Endothelial cell (in vitro differentiated cells): ENCODE measurements around the gene ETS1. TPM values are rescaled to one million over a fixed set of nuclear protein-coding genes. Genes with fewer than 3 reads are reported as not detected.

Experiments used
- DNase-seq: peaks from one replicate; pipeline ENCODE4 v3.0.0; 2021; ENCODE audit warnings: low spot score
- H3K27ac Mint-ChIP-seq: one replicate; pipeline ENCODE4 v1.8.0; 2021; ENCODE audit warnings: mixed read lengths, inconsistent platforms; ENCODE audit not compliant: unreplicated experiment
- H3K27me3 Mint-ChIP-seq: one replicate; pipeline ENCODE4 v1.8.0; 2021; ENCODE audit warnings: mild to moderate bottlenecking, moderate library complexity, mixed read lengths, inconsistent platforms; ENCODE audit not compliant: unreplicated experiment
- H3K36me3 Mint-ChIP-seq: one replicate; pipeline ENCODE4 v1.8.0; 2021; ENCODE audit warnings: mild to moderate bottlenecking, low read depth, mixed read lengths, inconsistent platforms; ENCODE audit not compliant: unreplicated experiment
- H3K4me1 Mint-ChIP-seq: one replicate; pipeline ENCODE4 v1.8.0; 2021; ENCODE audit warnings: mild to moderate bottlenecking, mixed read lengths, inconsistent platforms; ENCODE audit not compliant: unreplicated experiment
- H3K4me3 Mint-ChIP-seq: one replicate; pipeline ENCODE4 v1.8.0; 2021; ENCODE audit warnings: mild to moderate bottlenecking, mixed read lengths, inconsistent platforms; ENCODE audit not compliant: unreplicated experiment
- H3K9me3 Mint-ChIP-seq: one replicate; pipeline ENCODE4 v1.8.0; 2021; ENCODE audit warnings: mixed read lengths, inconsistent platforms; ENCODE audit not compliant: unreplicated experiment
- total RNA-seq: library from RNA; stranded (reverse); fragmentation: NEBNext Ultra II Directional; extraction: Animal tissue kit (Norgen Biotek cat#: 25700); gene quantifications from one replicate; pipeline ENCODE4 v1.2.1, GENCODE V29; 2021; ENCODE audit not compliant: unreplicated experiment
- TF ChIP-seq, protein P1 (sequence below): fragments of 200-600 bp; sonication (generic); IDR thresholded peaks from one replicate; pipeline ENCODE4 v1.5.0; 2021; ENCODE audit warnings: antibody characterized with exemption; ENCODE audit not compliant: unreplicated experiment

The ETS1 gene
- total RNA-seq, 1 donor from 2014 or later, result 309 TPM

DNA sequence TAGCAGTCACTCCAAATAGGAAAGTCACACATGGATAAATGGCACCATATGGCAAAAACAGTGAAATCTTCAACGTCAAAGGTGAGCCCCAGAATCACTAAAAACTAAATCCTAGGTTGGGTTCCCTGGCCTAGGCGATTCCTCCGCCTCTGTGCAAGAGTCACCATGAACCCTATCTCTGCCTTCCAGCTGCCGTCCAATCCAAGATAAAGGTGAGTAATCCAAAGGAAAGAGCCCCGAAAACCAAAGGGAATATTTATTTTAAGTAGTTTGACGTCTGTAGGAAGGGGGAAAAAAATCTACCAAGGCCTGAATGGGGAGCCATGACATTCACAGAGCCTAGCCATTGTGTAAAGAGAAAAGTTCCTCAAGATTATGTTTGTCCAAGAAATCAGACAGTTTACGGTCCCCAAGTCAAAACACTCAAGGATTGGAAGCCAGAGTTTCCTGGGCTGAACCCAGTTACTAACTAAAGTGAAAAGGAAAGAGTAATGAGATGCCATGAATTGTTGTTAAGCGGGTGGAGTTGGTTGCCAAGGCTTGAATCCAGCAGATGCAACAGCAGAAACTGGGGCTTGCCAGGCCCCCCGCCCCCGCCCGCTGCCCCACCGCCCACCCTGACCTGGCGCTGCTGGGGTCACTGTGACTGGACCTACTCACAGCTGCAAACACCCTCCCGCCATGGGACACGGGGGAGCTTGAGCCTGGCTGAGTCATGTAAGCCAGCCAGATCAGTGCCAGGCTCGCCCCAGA is 39.7 kb upstream of the ETS1 start:
- Mint-ChIP-seq H3K27me3 (no peaks in the 10 kb centered on the region), H3K4me3 (no peak overlapping the region), H3K4me1 (peaks cover 74% of the 10 kb centered on the region), H3K9me3 (no peaks in the 10 kb centered on the region), H3K36me3 (peaks cover 3% of the 10 kb centered on the region), H3K27ac (peak overlapping the region; percentile 18)
- no peak for DNase-seq
- TF ChIP-seq, protein P1, sequence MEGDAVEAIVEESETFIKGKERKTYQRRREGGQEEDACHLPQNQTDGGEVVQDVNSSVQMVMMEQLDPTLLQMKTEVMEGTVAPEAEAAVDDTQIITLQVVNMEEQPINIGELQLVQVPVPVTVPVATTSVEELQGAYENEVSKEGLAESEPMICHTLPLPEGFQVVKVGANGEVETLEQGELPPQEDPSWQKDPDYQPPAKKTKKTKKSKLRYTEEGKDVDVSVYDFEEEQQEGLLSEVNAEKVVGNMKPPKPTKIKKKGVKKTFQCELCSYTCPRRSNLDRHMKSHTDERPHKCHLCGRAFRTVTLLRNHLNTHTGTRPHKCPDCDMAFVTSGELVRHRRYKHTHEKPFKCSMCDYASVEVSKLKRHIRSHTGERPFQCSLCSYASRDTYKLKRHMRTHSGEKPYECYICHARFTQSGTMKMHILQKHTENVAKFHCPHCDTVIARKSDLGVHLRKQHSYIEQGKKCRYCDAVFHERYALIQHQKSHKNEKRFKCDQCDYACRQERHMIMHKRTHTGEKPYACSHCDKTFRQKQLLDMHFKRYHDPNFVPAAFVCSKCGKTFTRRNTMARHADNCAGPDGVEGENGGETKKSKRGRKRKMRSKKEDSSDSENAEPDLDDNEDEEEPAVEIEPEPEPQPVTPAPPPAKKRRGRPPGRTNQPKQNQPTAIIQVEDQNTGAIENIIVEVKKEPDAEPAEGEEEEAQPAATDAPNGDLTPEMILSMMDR, result no peak

DNA sequence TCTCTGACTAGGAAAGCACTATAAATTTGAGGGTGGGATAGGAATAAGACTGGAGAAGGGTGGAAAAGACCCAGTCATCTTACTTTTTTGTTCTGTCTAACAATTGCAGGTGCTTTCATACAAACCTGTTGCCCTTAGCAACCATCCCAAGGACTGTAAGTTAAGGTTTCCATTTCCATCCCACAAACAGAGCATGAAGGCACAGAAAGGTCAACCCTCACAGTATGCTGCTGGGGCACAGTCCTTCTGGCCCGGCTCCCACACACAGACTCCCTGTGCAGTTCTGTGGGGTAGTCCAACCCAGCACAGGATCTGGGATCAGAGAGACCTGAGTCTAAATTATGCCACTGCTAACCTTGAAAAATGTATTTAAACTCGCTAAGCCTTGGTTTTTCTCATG is 38.4 kb upstream of the ETS1 start:
- Mint-ChIP-seq H3K27ac (no peak overlapping the region), H3K9me3 (no peaks in the 10 kb centered on the region), H3K27me3 (no peaks in the 10 kb centered on the region), H3K36me3 (peaks cover 3% of the 10 kb centered on the region), H3K4me1 (peaks cover 81% of the 10 kb centered on the region), H3K4me3 (no peak overlapping the region)
- no peak for DNase-seq
- TF ChIP-seq, protein P1, result no peak

DNA sequence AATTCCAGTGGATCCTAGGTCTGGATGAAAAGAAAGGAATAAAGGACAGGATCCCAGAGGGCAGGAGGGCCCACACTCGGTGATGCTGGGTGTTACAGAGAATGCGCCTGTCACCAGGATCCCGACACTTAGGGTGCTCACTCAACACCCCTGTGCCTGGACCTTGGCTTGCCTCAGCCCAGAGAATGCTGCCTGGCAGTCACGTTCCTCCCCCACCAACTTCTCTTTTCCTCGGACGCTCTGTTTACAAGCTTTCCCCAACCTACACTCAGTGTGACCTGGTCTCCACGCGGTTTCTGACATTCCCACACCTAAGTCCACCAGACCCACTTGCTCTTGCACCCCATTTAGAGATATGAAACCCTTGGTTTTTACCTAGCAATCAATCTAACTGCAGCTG is 38.0 kb upstream of the ETS1 start:
- TF ChIP-seq, protein P1, result no peak
- H3K27ac Mint-ChIP-seq, result no peak overlapping the region
- H3K9me3 Mint-ChIP-seq, result no peaks in the 10 kb centered on the region
- no peaks in the 10 kb centered on the region for H3K27me3 Mint-ChIP-seq
- peaks cover 3% of the 10 kb centered on the region for H3K36me3 Mint-ChIP-seq
- peaks cover 83% of the 10 kb centered on the region for H3K4me1 Mint-ChIP-seq
- DNase-seq, result no peak
- H3K4me3 Mint-ChIP-seq, result no peak overlapping the region

DNA sequence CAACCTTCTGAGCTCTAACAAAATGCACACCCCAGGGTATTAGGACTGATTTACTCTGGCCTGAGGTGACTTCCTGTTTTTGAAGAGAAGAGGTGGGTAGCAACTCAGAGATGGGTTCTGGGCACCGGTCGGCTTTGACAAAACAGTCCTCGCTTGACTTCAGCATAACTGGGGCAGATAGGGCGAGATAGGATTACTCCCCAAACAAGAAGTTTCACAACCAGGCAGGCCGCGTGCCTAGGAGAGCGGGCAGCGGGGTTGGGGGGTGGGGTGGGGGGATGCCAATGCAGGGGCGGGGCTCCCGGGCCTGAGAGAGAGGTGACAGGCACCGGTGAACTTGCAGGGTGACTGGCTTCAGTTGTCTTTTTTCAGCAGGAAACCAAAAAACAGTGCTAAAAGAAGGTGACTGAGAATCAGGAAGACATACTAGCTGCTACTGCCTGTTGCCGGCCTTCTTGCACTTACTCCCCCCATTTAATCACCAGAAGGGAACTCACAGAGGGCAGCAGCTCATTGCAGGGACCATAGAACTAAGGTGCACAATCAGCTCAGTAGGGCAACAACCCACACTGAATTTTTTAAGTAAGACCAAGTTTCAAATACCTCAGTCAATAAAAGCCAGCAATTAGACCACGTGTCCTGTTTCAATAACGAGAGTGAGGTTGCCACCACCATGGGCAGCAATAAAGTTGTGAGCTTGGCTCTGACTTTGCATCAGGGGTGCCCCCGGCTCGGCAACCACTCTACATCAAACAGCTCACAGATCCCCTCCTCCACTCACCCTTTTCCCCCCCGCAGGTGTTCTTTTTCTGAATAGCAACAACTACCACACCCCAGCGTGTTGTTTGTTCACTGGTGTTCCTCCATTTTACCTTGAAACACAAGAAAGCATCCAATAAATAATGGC is 37.2 kb upstream of the ETS1 start:
- Mint-ChIP-seq H3K4me3 (no peak overlapping the region), H3K9me3 (no peaks in the 10 kb centered on the region), H3K27me3 (peaks cover 3% of the 10 kb centered on the region), H3K36me3 (peaks cover 3% of the 10 kb centered on the region), H3K27ac (peak overlapping the region; percentile 13), H3K4me1 (peaks cover 84% of the 10 kb centered on the region)
- TF ChIP-seq, protein P1, result no peak
- DNase-seq, result no peak
